Activated gamma-delta T cell treated with Interleukin-2 at 50 U/mL for 16 hours (primary cell): ENCODE measurements around the gene SUSD5.
"Not testable (repeated sequence)": the region's sequence is repeated elsewhere in the genome, so short reads cannot be mapped to it uniquely, and the experiment has no call there.

Experiments
- DNase-seq: peaks from one replicate; pipeline ENCODE4 v3.0.0-alpha.2; 2020

Gene SUSD5

GRCh38 chr3:33111581-33111980, 107.0 kb downstream of the SUSD5 start:
- no peak for DNase-seq

DNA sequence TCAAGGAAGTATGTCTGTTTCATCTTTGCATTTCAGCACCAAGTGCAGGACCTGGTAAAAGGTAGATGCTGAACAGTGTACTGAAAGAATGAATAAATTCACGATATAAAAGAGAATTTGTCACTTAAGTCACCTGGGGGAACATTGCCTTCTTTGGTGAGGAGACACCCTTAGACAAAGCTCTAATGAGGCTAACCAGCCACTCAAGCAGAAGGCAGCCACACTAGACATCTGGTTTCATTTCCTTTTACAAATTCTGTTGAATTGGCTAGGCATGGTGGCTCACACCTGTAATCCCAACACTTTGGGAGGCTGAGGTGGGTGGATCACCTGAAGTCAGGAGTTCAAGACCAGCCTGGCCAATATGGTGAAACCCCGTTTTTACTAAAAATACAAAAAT, 111.8 kb downstream of the SUSD5 start:
- DNase-seq = not testable (repeated sequence)

DNA sequence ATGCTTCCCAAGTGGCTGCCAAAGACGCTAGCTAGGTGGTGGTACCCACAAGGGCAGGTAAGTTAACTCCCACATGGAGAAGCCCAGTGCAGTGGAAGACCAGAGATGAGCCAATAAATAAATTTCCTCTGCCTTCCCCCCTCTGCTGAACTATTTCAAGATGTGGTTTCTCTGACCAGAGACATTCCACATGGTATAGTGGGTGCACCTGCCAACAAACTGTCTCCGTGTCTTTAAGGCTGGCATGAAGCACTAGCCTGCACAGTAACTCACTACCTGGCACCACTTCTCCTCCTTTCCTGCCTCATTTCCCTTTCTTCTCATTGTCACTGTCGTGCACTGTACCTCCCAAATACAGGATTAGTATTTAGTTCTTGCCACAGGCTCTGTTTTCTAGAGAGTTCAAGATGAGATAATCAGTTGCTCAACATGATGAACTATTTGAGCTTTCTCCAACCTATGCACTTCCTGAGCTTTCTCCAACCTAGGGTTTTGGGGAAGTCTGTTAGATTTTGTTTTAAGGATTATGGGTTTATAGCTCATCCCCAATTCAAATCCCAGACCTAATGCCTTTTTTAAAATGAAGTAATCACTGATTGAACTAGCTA, 113.2 kb downstream of the SUSD5 start:
- DNase-seq = no peak

DNA sequence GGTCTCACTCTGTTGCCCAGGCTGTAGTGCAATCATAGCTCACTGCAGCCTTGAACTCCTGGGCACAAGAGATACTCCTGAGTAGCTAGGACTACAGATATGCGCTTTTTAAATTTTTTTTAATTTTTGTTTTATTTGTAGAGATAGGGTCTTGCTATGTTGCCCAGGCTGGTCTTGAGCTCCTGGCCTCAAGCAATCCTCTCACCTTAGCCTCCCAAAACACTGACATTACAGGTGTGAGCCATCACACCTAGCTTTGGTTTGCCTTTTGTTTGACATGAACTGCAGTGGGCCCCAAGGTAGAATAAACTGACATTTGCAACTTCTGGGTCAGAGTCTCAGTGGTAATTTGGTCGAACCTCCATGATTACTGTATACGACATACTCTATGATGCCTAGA, 113.8 kb downstream of the SUSD5 start:
- no peak for DNase-seq

DNA sequence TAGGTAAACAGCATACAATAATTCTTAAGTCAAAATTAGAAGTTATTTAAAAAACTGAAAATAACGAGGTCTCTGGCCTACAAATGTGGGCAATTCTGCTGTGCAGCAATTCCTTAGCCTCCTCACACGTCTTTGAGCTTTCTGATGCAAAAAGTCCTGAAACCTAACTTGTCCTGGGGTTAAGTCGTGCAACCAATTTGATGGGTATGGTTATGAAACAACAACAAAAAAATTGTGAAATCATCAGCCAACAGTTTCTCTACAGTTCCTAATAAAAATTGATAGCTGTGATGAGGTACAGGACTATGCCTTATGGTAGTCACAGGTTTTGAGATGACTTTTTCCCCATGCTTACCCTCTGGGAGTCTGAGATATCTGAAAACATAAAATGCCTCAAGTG, 115.1 kb downstream of the SUSD5 start:
- DNase-seq = no peak

- DNase-seq = no peak
These were observed 115.6 kb downstream of the SUSD5 start for GRCh38 chr3:33103034-33103433.

DNA sequence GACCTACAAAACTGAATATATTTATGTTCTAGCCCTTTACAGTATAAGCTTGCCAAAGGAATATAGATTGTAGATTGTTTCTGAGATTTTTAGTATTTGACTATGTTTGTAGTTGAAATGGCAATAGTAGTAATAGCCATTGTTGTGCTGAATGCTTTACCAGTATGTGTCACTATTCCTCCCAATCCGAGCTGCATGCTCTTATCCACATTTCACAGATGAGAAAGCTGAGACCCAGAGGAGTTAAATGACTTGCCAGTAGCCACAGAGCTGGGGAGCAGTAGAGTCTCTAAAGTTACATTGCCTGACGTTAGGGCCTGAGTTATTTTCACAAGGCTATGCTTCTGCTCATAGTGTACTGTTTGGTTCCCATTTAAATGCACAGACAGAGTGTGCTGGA, 118.4 kb downstream of the SUSD5 start:
- DNase-seq = no peak
